GM10248 (cell line): ENCODE data around the gene CKAP4.
"Not testable (repeated sequence)": the region's sequence is repeated elsewhere in the genome, so short reads cannot be mapped to it uniquely, and the experiment has no call there.

ENCODE experiments used
- CTCF ChIA-PET: fragments of 300-600 bp; sonication (Branson Sonifier 250); formaldehyde crosslinking; extraction: SDS; loops from one replicate; lab custom pipeline; 2021; ENCODE audit warnings: antibody characterized with exemption; lab: Yijun Ruan, JAX
- POLR2A ChIA-PET: fragments of 350-650 bp; sonication (Branson Sonifier 250); formaldehyde crosslinking; extraction: SDS; loops from one replicate; lab custom pipeline; 2020; ENCODE audit warnings: antibody characterized with exemption; lab: Yijun Ruan, JAX
- DNase-seq: peaks from one replicate; pipeline ENCODE4 v3.0.0; 2012; ENCODE audit errors: extremely low spot score
- TF ChIP-seq, protein P1 (sequence below): IDR thresholded peaks from 2 replicates; pipeline ENCODE4 v1.5.1; 2012; ENCODE audit warnings: mild to moderate bottlenecking, low read depth; ENCODE audit errors: extremely low read depth, missing control alignments, control extremely low read depth

The CKAP4 gene

DNA sequence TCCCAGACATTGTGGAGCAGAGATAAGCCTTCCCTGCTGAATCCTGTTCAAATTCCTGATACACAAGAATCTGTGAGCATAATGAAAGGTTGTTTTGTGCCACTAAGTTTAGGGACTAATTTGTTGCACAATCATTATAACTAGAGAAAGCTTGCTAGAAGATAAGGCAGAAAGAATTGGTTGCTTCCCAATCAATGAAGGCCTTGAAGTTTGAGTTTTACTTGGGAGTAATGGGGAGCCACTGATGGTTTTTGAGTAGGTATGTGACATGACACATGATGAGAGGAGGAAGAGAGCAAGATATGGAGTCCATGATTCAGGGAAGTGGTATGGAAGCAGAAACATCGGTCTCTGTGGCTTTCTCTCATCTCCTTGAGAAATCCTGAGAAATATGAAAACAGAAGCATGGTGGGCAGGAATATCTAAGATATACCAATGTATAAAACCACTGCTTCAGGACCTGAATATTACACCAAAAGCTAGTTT, 41.4 kb upstream of the CKAP4 start:
- POLR2A ChIA-PET: no interaction called here
- CTCF ChIA-PET: interaction anchor here (0.9 kb wide), 1 partner anchor 9 kb away, joined by 3 read pairs; no protein-coding TSS in a partner anchor
- DNase-seq: no peak
- TF ChIP-seq, protein P1, sequence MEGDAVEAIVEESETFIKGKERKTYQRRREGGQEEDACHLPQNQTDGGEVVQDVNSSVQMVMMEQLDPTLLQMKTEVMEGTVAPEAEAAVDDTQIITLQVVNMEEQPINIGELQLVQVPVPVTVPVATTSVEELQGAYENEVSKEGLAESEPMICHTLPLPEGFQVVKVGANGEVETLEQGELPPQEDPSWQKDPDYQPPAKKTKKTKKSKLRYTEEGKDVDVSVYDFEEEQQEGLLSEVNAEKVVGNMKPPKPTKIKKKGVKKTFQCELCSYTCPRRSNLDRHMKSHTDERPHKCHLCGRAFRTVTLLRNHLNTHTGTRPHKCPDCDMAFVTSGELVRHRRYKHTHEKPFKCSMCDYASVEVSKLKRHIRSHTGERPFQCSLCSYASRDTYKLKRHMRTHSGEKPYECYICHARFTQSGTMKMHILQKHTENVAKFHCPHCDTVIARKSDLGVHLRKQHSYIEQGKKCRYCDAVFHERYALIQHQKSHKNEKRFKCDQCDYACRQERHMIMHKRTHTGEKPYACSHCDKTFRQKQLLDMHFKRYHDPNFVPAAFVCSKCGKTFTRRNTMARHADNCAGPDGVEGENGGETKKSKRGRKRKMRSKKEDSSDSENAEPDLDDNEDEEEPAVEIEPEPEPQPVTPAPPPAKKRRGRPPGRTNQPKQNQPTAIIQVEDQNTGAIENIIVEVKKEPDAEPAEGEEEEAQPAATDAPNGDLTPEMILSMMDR: no peak

DNA sequence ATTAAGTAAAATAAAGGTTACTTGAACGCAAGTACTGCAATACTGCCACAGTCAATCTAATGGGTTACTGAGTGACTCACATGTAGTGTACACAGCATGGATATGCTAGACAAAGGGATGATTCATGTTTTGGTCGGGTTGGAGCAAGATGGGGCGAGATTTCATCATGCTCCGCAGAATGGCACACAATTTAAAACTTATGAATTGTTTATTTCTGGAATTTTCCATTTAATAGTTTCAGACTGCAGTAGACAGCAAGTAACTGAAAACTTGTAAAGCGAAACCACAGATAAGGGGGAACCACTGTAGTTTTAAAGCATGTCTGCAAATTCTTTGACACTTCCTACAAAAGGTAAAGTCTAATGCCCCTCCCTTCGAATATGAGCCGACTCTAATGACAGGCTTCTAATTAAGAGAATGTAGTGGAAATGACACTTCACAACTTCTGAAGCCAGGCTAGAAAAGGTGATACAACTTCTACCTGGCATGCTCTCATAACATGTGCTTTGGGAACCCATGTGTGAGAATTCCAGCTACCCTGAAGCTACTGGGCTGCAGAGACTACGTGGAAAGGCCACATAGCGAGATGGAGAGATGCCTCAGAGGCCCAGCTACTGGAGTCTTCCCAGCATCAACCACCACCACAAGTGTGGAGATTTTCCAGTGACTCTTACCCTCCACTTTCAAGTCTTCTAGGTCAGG, 40.8 kb upstream of the CKAP4 start:
- POLR2A ChIA-PET: no interaction called here
- CTCF ChIA-PET: no interaction called here
- no peak for DNase-seq
- TF ChIP-seq, protein P1: no peak

DNA sequence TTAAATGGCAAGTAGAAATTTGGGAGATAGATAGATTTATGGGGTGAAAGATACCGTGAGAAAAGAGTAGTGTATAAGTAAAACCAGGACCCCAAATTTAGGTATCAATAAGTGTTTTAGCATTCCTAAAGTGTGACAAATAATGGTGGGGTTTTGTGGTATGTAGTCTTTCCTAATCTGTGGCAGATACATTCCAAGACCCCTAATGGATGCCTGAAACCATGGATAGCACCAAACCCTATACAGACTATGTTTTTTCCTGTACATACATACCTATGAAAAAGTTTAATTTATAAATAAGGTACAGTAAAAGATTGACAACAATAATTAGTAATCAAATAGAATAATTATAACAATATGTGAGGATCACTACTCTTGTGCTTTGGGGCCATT, 40.3 kb upstream of the CKAP4 start:
- ChIA-PET POLR2A (no interaction called here), CTCF (no interaction called here)
- TF ChIP-seq, protein P1: no peak
- DNase-seq: no peak

DNA sequence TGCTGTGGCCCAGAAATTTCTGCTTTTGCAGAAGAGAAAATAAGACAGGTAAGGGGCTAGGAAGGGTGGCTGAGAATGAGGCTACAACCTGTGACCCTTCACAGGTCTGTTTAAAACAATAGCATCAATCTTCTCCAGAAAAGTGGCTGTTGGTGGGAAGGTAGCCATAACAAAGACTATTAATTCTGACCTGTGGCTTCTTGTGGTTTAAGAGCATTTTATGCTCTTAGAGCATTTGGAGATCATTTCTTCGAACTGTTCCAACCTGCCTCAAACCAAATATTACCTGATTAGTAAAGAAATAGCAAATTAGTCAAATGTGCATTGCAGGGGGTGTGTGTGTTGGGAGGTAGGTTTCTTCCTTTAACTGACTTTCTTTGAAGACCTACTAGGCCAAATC, 39.5 kb upstream of the CKAP4 start:
- ChIA-PET CTCF (no interaction called here), POLR2A (no interaction called here)
- TF ChIP-seq, protein P1: no peak
- DNase-seq: no peak

DNA sequence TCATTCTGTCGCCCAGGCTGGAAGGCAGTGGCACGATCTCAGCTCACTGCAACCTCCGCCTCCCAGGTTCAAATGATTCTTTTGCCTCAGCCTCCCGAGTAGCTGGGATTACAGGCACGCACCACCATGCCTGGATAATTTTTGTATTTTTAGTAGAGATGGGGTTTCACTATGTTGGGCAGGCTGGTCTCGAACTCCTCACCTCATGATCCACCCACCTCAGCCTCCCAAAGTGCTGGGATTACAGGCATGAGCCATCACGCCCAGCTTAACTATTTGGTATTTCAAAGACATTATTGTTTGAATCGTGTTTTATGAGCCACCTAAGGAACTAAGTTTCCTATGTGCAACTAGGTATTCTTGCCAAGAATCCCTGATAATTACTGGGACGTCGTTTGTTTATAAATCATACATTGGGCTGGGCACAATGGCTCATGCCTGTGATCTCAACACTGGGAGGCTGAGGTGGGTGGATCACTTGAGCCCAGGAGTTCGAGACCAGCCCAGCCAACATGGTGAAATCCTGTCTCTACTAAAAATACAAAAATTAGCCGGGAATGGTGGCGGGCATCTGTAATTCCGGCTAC, 38.8 kb upstream of the CKAP4 start:
- POLR2A ChIA-PET, DNase-seq: not testable (repeated sequence)
- CTCF ChIA-PET: interaction anchor here (0.9 kb wide), 1 partner anchor 9 kb away, joined by 3 read pairs; no protein-coding TSS in a partner anchor

DNA sequence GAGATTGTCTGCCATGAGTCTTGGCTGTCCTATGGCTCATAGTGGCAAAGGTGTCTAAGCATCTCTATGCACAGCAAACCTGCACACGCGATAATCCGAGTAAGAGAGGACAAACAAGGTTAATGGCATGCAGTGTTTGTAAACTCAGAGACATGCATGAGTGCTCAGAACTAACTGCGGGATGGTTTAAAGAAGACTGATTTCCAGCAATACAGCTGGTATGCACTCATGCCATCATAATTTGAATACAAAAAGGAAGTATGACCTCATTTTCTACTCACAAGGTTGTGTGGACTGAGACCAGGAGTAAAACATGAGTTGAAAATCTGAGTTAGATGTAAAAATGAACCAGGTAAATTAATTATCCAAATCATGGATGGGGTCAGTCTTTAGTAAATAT, 38.2 kb upstream of the CKAP4 start:
- TF ChIP-seq, protein P1: no peak
- ChIA-PET CTCF (interaction anchor here (0.9 to 1.2 kb wide), 3 partner anchors 10 to 72 kb away, joined by 3 read pairs; no protein-coding TSS in a partner anchor), POLR2A (no interaction called here)
- no peak for DNase-seq

DNA sequence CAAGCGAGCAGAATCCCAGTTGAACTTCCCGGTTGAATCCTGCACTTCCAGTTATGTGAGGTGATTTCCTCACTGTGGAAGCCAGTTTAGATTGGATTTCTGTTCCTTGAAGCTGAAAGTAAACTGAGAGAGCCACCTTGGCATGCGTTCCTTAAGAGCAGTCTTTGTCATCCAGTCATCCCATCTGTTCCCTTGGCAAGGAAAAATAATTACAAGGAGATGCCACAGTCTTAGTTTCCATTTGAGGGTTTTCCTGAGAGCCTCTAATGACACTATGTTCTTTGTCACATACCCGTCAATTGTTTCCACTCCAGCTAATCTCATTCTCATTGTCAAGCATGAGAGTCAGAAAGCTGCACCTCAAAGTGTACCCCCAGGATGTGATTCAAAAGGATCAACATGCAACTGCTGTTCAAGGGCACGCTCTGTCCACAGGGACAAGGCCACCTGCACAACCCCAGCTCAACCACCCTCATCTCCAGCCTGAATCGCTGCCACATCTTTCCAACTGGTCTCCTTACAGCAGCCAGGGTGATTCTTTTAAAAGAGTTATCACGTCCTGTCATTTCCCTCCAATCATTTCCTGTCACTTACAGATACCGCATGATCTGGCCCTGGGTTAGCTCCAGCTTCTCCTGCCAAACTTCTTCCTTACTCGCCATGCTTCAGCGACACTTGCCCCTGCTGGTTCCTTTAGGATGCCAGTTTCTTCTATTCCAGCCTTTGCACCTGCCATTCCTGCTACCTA, 36.7 kb upstream of the CKAP4 start:
- TF ChIP-seq, protein P1: no peak
- ChIA-PET CTCF (interaction anchor here (1.3 to 4.2 kb wide), 6 partner anchors 8 to 61 kb away, joined by 3 to 61 read pairs (median 5); no protein-coding TSS in a partner anchor), POLR2A (no interaction called here)
- DNase-seq: no peak
